ENCODE results near the gene TEKT3.

The TEKT3 gene

DNA sequence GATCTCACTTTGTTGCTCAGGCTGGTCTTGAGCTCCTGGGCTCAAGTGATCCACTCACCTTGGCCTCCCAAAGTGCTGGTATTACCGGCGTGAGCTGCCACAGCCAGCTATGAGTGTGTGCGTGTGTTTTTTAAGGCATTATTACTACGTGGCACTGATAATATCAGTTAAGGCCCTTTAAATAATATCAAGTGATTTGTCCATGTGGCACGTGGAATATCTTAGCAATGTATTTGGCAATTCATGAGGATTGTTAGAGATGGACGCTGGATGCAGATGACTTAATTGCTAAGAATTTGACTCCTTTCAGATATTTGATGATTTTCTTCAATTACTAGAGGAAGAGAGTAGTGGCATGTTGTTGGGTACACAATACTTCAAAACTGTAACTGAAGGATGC, 50.8 kb downstream of the TEKT3 start:
- no peak for DNase-seq (ENCODE audit: low spot score)

DNA sequence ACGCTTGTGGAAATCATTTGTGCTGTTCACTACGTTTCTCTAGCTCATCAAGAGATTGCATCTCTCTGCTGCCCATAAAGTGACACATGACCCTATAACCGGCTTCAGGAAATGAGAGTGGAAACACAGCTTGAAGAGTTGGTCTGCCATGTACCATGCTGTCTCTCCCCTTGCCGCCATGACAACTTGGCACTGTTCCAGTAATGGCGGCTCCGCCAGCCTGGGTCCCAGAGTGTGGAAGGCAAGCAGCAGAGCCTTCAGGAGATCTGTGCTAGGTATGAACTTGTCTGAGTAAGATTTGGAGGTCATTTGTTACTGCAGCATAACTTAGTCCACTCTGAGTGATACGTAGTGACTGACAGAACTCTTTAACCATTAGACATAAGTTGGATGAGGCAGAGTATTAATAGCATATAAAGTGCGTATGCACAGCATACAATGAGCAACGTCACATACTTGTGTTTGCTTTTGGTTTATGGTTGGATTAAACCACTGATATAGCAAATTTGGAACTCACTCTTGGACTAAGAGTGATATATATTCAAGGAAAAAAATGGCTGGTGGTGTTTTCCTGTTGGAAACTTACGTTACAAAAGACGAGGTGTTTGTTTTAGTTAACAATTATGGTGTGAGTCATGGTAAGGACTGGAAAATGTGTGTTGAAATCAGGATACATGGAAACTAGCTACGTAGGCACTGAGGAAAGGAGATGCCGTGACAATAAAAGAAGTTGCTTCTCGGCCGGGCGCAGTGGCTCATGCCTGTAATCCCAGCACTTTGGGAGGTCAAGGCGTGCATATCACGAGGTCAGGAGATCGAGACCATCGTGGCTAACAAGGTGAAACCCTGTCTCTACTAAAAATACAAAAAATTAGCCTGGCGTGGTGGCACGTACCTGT, 51.9 kb downstream of the TEKT3 start:
- no peak for DNase-seq (ENCODE audit: low spot score)

DNA sequence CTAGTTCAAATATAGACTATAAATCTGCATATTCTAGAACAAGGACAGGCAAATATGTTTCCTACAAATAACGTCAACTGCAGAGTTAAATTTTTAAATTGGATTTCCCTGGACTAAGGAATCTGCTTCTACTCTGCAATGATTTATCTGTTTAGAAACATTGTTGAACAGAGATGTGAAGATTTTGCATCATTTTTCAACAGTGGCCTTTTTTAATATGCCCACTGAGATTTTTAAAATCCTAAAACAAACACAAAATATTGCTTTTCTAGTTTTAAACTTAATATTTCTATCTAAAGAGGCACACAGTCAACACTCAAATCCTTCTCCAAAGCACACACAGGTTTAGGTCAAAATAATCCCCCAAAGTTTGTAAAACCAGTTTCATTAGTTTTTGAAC, 52.5 kb downstream of the TEKT3 start:
- no peak for DNase-seq (ENCODE audit: low spot score)

DNA sequence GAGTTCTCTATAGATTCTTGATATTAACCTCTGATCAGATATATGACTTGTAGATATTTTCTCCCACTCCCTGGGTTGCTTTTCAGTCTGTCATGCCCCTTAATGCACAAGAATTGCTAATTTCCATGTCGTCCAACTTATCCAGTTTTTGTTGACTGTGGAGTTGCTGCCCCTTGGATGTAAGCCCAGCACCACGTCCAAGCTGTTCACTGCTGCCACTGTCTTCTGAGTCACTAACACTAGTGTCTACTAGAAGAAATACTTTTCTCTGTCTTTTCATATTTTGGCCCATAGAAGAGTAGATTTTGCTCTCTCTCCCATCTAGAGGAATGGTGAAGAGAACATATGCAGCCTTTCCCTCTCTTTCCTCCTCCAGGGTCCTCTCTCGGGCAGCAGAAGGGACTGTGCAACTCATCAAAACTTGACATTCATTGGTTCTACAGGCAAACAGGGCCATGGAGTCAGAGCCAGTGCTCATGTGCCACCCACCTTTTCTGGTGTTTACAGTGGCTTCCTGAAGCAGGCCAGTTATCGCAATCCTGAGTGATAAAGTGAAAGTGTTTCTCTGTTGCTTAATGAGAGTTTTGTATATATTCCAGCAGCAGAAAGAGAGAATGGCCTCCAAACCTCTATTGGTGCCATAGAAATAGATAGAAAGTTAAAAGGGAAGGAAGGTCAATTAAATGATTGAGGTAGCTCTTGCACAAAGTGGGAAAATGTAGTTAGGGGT, 53.7 kb downstream of the TEKT3 start:
- DNase-seq (ENCODE audit: low spot score), result no peak

DNA sequence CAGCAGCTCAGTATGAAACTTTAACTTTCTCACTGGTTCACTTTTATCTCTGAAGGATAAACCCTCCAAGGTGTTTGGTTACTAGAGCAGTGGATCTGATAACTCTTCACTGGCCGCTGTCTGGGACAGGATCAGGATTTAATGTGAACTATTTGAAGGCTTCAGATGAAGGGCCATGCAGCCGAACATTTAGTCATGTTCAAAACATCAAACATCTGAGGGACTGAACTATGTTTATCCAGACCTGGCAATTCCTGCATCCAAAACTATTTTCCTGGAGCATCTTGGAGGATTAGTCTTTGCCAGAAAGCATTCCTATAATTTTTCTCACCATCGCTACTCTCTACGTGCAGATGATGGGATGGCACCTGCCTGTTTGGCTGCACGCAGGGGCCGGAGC, 55.9 kb downstream of the TEKT3 start:
- DNase-seq (ENCODE audit: low spot score), result no peak

DNA sequence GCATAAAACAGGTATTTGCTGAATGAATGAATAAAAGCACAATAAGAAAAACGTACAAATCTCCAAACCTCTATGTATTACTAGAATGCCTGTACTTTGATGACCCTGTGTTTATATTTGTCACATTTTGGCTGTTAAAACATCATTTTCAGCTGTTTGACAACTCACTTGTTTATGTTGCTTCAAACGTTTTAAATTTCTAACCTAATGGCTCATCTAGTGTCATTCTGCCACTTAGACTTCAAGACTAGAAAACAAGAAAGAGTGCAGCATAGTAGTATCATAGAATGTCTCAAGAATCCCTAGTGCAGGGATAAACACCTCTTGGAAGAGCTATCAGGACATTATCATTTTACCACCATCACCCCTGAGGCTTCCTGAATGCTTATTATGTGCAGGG, 56.9 kb downstream of the TEKT3 start:
- no peak for DNase-seq (ENCODE audit: low spot score)

DNA sequence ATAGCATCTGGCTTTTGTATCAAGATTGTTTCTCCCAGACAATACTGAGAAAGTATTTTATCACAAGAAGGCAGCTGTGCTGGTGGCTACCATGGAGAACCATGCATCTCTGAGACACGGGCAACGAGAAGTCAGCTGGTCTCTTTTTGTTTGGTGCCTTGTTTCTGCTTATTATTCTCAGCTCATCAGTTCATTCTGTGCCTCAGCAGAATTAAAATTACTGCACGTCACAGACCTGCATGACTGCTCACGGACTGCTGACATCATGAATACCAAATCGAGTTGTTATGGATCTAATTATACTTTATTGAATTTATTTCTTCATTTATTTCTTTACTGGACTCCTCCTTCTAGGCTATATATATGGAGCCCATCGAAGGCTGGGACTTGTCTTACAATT, 57.3 kb downstream of the TEKT3 start:
- DNase-seq (ENCODE audit: low spot score), result no peak

DNA sequence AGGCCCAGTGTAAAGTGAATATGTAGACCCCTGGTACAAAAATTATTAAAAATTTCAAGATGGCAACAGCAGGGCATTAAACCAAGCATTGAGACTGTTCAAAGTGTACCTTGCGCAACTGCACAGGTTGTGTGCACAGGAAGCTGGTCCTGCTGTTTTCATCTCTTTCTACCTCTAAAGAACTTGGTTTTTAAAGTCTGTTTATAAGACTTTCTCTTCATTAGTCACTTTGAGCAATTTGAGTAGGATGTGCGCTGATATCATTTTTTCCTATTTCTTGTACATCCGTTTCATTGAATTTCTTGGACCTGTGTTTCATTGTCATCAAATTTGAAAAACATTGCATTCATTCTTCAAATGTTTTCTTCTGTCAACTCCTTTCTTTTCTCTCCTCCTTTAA, 59.5 kb downstream of the TEKT3 start:
- DNase-seq (ENCODE audit: low spot score), result no peak

DNA sequence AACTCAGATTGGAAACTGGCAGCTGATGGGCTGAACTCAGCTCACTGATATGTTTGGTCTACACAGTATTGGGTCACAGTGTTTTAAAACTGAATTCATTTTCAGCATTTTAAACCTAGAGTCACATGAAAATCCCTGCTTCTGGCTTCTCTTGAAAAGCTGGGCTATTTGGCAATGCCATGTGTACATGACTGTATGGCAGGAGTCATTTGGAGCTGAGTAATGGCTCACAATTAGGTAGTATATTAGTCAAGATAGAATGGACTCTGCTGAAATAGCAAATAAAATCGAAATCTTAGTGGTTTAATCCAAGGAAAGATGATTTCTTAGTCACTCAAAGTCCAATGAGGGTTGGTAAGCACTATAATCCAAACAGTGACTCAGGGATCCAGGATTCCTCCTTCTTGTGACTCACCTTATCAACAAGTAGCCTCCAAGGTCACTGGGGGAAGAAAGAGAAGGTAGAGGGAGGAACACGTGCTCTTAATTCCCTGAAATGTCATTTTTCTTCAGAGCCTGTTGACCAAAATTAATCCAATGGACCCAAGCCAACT, 62.4 kb downstream of the TEKT3 start:
- DNase-seq (ENCODE audit: low spot score), result no peak

DNA sequence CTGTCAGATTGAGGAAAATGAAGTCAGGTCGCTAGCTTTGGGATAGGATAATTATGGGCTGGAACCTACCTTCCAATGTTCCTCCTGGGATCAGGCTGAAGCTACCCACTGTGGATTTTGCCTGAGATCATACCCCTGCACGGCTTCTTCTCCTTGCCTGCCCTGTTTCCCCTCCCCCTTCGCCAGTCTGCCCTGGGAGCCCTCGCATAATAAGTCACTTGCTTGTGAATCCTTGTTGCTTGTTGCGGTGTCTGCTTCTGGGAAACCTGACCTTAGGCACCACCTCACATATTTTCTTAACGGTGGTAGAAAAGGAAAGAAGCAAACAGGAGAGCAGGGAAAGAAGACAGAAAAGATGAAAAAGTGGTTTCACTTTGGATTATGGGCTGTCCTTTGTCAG, 63.0 kb downstream of the TEKT3 start:
- no peak for DNase-seq (ENCODE audit: low spot score)

DNA sequence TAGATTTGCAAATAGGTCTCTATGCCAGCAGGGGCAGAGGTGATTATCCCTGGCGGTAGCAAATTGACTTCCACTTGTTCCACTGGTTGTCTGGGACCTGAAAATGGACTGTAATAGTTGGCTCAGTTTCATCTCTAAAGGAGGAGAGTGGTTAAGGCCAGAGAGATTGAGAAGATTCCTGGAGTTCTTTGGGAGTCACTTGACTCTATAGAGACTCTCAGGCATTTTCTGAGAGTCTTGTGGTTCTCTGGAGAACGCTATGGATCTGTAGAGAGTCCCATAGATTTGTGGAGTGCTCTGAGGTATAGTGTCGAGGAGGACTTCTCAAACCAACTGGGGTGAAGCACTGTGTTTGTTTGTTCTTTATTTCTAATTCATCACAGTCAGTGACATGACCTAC, 67.4 kb downstream of the TEKT3 start:
- no peak for DNase-seq (ENCODE audit: low spot score)

DNA sequence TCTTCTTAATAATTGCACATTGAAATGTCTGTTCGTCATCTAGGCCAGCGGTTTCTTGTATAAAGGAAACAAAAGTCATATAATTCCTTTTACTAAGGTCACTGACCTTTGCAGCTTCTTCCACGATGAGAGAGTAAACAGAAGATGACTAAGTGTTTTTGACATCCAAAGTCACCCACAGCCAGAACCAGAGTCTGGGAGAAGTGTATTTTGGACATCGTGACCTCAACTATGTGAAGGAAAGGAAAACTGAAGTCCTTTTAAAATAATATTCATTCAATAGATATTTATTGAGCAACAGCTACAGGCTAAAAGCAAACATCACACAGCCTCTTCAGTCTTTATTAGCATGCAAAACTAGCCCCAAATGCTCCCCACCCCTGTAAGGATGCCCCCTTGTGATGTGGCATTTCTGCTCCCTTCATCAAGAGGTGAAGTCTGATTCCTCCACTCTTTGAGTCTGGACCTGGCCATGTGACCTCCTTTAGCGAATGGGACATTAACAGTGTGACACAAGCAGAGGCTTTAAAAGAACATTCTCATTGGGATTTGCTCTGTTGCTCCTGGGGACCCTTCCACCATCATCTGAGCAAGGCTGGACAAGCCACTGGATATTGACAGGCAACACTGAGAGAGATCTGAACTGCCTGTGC, 68.1 kb downstream of the TEKT3 start:
- DNase-seq (ENCODE audit: low spot score), result no peak

DNA sequence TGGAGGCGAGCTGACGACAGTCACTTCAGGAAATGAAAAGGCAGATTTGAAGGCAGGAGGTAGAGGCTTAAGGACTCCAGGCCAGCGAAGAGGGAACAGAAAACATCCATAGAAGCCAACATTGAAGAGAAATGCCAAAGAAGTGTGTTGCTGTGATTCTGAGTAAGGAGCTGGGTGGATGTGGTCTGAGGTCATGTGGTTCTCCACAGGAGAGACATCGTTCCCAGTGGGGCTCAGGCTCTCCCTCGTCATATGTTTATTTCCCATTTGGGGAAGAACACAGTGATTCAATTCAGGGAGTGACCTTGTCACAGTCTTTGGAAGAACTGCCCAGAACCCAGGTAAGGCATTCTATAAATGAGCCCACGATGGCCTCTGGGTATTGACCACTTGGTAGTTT, 69.7 kb downstream of the TEKT3 start:
- DNase-seq (ENCODE audit: low spot score), result no peak

DNA sequence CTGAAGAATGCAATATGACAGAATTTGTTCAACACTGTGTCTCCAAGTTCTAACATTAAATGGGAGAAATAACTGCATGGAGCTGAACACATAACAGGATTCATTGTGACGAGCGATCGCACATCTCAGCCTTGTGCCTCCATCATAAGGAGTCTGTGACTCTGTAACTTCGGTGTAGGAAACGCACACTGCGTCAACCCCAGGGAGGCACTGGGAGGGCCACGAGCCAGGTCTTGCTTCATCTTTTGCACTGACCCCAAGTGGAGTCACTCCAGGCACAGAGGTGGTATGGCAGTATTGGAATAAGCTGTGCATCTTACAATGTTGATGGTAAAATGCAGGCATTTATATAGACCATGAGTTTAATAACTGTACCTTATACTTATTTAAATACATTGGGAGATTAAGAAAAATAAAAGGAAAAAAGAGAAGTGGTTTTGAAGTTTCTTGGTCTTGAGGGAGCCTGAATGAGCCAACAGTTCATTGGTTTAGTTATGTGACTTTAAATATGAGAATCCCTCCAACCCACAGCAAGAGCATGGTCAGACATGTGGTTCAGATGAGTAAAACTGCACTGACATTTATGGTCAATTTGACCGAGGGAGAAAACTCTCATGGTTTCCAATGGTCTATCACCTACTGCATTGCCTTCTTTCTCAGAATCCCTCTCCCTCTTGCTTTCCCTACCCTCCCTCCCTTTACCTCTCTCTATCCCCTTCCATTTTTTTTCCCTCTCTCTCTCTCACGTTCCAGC, 70.6 kb downstream of the TEKT3 start:
- no peak for DNase-seq (ENCODE audit: low spot score)

DNA sequence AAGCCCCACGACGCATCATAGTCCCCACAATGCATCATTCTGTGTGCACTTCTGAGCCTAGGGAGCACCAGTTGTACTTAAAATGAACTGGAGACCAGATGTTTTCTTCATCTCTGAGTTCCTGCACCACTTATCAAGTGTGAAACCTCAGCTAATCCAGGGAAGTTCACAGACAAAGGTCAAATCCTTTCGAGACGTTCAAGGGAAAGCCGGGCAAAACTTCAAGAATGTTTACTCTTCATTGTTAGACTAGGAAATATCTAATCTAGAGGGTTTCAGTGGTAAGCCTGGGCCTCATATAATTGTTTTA, 71.7 kb downstream of the TEKT3 start:
- no peak for DNase-seq (ENCODE audit: low spot score)

DNA sequence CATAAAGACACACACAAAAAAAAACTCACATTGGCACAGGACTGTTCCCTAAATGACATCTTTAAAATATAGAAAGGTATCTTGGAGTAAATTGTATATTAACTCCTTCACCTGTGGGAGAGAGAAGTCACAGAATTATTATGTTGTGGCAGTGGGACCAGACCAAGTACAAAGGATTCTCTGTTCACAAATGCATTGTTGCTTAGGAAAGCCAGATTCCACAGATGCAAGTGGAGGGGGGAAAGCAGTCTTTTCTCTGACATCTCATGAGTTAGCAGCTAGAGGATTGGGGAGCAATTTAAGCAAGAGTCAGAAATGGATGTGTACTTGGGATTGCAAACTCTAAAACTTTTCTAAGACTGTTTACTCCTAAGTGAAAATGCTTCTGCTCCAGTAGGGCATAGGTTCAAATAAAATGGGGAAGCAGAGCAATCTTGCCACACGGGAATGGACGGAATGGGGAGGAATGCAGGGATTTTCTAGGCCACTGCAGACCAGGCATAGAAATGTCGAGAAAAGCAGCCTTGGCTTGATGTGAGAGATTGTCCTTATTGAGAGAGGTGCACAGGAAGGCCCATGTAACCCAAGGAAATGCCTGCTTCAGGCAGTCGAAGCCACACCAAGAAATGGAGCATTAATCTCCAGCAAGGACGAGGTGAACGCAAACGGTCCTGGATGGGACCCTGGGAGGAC, 72.2 kb downstream of the TEKT3 start:
- DNase-seq (ENCODE audit: low spot score), result no peak

DNA sequence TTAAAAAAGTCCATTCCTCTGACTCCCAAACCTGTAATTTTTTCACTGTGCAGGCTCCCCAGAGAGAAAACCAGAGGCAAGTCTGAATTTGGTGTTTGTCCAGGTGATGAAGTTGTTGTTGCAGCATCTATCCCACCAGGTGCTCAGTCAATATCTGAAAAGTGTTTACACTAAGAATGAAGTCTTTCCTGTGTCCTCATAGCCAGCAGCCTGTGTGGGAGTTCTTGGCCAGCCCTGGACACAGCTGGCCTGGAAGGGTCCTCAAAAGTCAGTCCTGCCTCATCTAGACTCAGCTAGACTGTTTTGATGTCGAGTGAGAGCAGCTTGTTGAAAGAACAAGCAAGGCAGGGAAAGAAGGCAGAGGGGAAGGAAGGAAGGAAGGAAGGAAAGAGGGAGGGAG, 72.9 kb downstream of the TEKT3 start:
- no peak for DNase-seq (ENCODE audit: low spot score)

DNA sequence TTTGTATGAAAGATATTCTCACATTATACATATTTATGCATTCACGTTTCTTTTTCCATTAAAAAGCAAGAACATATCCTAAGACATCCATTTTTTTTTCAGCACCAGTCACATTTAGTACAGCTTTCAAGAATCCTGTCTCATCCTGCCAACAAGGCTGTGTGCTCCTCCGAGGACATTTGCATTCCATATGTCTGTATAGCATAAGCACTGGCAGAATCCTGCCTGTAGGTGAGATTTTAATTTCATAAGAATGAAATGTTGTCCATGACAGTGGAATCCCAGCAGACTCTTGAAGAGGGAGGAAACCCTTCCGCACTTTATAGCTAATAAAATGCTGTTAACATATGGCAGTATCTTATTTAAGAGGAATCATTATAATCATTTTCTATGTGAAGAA, 73.4 kb downstream of the TEKT3 start:
- no peak for DNase-seq (ENCODE audit: low spot score)

DNA sequence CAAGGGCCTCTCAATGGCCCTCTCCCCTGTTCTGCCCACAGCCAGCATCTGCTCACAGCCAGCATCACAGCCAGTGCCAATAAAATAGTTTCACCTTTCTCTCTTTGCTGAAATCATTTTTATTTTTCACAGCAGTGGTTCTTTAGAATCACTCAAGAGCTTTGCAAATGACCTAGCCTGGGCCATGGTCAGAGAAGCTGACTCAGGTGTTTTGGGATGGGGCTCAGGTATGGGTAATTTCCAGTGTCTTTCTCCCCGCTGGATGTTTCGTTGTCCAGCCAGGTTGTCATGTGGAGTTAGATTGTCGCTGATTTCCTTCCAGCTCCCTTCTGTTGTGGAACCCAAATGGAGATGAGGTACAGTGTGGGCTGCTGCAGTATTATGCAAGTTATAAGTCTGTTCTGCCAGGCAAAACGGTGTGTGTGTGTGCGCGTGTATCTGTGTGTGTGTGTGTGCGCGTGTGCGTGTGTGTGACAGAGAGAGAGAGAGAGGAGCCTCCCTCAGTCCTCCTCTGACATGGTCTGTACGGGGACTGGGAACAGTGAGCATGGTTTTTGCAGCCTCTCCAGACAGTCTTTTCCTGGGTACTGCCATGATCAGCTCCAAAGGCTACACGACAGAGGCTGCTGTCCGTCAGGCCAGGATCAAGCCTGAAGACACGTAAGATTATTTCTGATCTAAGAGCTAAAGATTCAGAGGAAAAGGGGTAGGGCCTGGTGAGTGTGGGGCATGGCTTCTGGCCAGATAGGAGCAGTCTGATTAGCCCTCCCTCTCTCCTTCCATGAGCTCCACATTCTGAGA, 74.9 kb downstream of the TEKT3 start:
- no peak for DNase-seq (ENCODE audit: low spot score)

DNA sequence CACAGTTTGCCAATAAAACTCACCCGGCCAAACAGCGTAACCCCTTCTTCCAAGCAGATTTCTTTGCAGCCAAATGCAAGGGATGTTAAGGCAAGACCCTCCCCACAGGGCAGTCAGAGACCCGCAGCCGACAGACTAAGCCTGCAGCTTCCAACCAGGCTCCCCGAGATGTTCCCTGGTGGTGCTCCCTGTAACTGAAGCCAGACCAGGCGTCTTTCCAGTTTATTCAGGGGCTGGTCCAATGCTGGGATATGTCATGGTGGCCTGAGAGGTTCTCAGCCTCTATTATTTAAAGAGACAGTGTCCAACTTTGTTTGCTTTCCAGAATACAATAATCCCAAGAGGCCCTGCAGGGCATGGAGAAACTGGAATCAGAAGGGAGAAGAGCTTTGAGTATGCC, 76.3 kb downstream of the TEKT3 start, which contains the start of gene PMP22:
TSS of gene PMP22 (minus strand) at position 196 of the 400 bp plus-strand sequence. CDS start 4,599 bp downstream, outside the sequence.
- DNase-seq (ENCODE audit: low spot score), result no peak

DNA sequence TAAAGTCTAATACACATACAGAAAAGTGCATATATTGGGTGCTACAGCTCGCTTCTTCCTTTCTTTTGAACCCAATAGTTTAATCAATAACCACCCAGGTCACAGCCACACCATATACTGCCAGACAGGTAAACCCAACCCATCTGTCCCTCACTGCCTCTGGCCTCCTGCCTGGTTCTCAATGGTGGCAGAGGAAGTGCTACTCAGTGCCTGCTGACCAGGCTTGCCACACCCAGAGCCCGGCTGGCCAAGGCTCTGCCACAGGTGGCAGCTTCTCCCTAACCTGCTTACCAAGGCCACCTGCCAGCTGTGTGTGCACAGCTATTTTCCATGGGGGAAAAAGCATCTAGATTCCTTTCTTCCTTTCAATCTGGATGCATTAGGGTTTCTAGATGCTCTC, 76.9 kb downstream of the TEKT3 start:
- DNase-seq (ENCODE audit: low spot score), result no peak
